GM21786 (cell line): ENCODE measurements around the gene ARL2BP.
"Not testable (repeated sequence)": the region's sequence is repeated elsewhere in the genome, so short reads cannot be mapped to it uniquely, and the experiment has no call there.

Experiments used
- ATAC-seq: cut with Tn5 transposase; IDR thresholded peaks from one replicate; pipeline ENCODE4 v1.9.1; 2021; ENCODE audit not compliant: unreplicated experiment

Gene ARL2BP

GRCh38 chr16:57263541-57264351 lies 18.7 kb downstream of the ARL2BP start:
- ATAC-seq, result no peak

GRCh38 chr16:57264381-57264780 lies 19.3 kb downstream of the ARL2BP start:
- no peak for ATAC-seq

GRCh38 chr16:57264950-57265371 lies 19.9 kb downstream of the ARL2BP start:
- no peak for ATAC-seq

DNA sequence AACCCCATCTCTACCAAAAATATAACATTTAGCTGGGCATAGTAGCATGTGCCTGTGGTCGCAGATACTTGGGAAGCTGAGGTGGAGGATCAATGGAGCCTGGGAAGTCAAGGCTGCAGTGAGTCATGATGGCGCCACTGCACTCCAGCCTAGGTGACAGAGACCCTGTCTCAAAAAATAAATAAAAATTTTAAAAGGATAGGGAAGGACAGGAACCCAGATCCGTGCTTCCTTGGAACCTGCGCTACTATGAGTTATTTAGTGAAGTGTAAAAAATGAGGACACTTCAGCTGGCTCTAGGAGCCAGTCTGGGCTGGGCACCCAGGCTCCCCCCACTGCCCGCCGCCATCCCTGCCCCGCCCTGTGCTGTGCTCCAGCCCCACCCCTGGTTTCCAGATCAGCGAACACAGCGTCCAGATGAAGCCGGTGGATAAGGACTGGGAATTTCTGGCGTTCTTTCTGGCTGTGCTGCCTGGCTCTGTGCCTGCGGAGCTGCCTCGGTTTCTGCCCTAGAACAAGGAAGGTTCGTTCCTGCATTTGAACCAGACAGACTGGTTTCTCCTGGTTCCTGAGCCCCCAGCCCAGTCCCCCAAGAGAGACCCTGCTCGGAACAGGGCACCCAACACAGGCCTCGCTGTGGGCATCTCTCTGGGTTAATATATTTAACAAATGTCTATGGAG lies 20.9 kb downstream of the ARL2BP start:
- no peak for ATAC-seq

DNA sequence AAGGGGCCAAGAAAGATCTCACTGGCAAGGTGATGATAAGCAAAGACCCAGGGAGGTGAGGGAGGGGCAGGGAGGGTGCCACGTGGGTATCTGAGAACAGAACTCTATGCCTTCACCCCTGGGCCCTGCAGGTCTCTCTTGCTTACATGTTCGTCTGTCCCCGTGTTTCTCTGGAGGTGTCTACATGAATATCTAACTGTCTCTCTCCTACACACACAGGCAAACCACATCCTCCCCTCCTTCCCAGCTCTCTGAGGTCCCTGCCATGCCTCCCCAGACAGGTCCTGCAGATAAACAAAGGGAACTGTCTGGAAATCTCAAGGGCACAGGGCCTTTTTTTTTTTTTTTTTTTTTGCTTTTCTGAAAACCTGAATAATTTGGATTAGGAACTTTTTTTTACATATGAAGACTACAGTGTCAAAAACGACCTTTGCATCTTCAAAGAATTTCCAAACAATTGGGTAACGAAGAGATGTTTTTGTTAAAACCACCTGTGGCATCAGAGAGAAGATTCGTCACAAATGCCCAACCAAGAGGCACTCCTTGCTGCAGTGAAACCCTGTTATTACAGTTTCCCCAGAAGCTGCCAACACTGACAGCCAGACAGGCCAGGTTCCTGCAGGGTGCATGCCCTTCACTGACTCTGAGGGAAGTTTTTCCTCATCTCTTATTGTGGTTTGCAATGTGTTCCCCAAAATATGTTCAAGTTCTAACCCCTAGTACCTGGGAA lies 21.6 kb downstream of the ARL2BP start:
- ATAC-seq, result no peak

DNA sequence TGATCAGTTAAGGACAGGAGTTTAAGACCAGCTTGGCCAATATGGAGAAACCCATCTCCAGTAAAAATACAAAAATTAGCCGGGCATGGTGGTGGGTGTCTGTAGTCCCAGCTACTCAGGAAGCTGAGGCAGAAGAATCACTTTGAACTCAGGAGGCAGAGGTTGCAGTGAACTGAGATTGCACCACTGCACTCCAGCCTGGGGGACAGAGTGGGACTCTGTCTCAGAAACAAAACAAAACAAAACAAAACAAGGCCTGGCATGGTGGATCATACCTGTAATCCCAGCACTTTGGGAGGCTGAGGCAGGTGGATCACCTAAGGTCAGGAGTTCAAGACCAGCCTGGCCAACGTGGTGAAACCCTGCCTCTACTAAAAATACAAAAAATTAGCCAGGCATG lies 22.3 kb downstream of the ARL2BP start:
- ATAC-seq, result not testable (repeated sequence)

DNA sequence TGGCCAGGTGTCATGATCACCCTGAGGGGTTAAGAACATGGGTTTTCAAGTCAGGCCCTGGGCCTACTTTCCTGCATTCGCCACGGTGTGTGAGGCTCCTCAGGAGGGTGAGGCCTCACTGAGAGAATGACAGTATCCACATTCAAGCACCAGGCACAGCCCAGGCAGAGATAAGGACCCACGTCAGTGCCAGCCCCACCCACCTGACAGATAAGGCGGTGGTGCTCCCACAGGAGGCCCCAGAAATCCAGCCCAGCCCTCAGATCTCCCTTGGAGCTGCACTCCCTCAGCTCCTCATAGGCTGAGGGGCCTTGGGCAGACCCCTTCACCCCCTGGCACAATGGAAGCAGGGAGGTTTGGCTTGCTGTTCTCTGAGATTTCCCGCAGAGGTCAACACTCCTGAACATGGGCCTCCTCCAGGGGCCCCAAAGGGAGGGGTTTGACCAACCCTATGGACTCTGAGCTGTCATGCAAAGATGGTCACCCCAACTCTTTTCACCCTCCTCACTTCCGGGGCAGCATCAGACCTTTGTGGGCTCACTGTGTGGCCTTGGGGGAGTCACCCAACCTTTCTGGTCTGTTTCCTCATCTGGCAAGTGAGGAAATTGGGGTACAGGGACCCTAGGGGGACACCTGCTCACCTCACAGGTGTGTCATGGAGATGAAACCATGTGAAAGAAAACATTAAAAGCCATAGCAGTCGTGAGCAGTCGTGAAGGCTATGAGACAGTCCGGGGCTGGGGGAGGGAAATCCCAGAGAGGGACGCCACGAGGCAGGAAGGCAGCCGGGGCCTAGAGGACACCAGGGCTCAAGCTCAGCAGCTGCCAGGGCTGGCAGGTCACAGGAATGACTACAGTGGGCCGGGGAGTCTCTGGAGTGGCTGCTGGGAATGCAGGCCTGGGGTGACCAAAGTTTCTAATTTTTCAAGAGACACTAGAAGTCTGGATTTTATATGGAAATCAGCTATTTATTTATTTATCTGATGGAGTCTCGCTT lies 24.0 kb downstream of the ARL2BP start:
- ATAC-seq, result no peak

DNA sequence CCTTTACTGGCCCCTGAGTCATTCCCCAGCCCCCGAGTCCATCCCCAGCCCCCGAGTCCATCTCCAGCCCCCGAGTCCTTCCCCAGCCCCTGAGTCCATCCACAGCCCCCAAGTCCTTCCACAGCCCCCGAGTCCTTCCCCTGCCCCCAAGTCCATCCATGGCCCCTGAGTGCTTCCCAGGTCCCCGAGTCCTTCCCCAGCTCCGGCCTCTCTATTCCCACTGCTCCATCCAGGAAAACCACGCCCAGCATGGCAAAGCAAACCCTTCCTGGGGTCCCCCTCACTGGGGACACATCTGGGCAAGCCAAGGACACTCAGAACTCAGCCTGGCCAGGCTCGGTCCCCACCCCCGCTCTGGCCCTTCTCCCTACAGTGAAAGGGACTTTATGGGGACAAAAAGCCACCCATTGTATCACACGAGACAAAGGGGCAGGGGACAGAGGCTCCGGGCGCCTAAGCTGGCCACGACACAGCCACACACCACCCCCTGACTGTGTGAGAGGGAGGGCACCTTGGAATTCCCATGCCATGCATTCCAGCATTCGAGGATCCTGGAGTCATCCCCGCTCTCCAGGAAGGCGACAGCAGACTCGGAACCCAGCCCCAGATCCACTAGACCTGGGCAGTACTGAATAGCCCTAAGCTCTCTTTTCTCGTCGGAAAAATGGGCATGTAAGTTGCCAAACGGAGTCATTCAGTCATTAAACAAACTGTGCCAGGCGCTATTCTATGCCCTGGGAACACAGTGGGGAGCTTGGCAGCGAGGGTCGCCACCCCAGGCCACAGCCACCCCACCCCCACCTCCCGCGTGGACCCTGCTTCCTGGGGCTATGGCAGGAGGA lies 25.4 kb downstream of the ARL2BP start:
- ATAC-seq, result no peak

DNA sequence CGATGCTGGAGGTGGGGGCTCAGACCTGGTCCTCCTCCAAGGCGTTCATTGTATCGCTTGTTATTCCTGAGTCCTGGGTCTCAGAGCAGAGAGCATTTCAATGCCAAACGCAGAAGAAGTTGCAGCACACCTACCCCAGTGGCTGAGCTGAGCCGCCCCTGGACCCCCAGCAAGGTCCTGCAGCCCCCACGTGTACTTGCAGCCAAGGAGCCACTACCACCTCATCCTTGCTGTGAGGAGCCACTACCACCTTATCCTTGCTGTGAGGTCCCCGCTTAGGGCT lies 25.9 kb downstream of the ARL2BP start:
- ATAC-seq, result no peak

DNA sequence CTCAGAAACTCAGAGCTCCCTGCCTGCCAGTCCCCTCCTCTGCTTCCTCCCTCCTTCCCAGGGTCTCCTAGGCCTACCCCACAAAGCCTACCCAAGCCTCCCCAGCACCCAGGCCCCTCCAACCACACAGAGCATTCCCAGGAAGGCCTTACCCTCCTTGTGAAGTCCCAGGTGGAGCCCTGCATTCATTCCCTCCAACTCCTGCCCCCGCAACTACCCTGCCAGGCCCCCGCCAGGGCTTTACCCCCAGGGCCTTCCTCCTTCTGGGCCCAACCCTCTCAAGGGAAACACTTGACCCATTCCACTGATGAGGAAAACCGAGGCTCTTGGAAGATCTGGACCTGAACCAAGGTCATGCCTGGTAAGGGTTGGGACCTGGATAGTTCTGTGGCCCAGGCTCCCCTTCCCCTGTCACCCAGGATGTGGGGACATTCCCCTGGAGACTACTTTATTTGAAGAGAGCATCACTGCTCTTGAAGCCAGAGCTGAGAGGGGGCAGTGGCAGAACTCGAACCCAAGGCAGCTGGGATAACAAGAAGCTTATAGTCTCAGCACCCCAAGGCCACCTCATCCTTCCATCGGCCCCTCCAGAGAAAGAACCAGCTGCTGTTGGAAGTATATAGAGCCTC lies 26.9 kb downstream of the ARL2BP start:
- no peak for ATAC-seq

DNA sequence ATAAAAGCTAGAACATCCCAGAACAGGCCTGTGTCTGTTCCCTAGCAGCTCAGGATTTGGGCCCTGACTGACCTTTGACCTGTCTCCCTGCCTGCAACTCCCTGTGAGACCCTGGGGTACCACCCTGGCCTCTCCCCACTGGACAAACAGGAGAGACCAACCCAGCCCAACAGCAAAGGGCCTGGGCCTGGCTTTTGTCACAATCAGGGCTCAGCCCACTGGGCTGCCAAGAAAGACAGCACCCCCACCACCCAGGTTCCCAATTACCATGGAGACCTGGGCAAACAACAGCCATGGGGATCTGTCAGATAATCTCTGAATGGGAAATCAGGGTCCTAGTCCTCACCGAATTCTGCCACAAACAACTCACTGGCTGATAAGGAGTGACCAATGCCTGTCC lies 28.3 kb downstream of the ARL2BP start:
- no peak for ATAC-seq

- no peak for ATAC-seq
Observed at GRCh38 chr16:57273826-57274225, 28.8 kb downstream of the ARL2BP start.

DNA sequence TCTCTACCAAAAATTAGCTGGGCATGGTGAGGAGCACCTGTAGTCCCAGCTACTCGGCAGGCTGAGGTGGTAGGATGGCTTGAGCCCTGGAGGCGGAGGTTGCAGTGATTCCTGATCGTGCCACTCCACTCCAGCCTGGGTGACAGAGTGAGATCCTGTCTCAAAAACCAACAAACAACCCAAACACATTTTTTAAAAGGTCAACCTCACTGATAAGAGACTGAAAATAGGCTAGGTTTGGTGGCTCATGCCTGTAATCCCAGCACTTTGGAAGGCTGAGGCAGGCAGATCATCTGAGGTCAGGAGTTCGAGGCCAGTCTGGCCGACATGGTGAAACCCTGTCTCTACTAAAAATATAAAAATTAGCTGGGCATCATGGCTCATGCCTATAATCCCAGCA lies 30.9 kb downstream of the ARL2BP start:
- not testable (repeated sequence) for ATAC-seq

DNA sequence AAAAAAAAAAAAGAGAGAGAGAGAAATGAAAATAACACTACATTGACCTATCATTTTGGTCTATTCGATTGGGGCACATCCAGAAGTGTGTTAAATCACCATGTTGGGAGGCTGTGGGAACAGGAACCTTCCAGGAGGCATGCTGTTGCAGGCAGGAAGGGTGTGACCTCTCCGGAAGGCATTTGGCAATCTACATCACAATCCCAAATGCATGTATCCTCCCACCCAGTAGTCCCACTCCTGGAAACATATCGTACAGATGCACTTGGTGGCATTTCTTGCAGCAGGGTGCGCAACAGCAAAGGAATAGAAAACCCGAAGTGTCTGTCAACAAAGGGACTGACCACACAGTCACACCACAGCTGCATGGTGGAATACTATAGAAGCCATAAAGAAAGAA lies 31.5 kb downstream of the ARL2BP start:
- ATAC-seq, result no peak

DNA sequence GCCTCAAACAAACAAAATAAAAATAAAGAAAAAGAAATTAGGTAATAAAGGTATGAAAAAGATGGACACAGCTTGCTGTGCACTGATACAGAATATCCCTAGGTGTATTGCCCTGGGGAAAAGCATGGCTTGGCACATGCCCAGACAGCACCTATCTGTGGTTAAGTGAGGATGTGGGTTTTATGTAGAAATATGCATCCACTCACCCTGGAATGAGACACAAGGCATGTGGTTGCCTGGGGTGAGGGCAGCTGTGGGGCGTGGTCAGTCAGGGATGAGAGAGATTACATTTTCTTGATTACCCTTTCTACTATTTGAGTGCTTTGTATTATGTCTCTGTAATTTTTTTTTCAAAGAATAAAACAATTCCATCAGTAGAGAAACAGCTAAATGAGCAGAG lies 32.5 kb downstream of the ARL2BP start:
- ATAC-seq, result no peak

- ATAC-seq, result no peak
Observed at GRCh38 chr16:57278494-57278893, 33.4 kb downstream of the ARL2BP start.

GRCh38 chr16:57279780-57280638 lies 35.0 kb downstream of the ARL2BP start:
- no peak for ATAC-seq

- no peak for ATAC-seq
Observed at GRCh38 chr16:57281791-57282190, 36.7 kb downstream of the ARL2BP start.
